DMS79 (cell line): ENCODE results near the gene MKRN2.
"Not testable (repeated sequence)": the region's sequence is repeated elsewhere in the genome, so short reads cannot be mapped to it uniquely, and the experiment has no call there.

Source experiments
- DNase-seq: peaks from one replicate; lab custom pipeline; 2025; lab: John Stamatoyannopoulos, UW

The MKRN2 gene

GRCh38 chr3:12588039-12589009 is 31.4 kb downstream of the MKRN2 start:
- peak; percentile 40 for DNase-seq

- DNase-seq = no peak
Measured at GRCh38 chr3:12590096-12590495, 33.2 kb downstream of the MKRN2 start.

GRCh38 chr3:12591456-12591855 is 34.6 kb downstream of the MKRN2 start:
- no peak for DNase-seq

GRCh38 chr3:12591997-12592715 is 35.3 kb downstream of the MKRN2 start:
- DNase-seq = no peak

GRCh38 chr3:12593473-12593872 is 36.6 kb downstream of the MKRN2 start:
- no peak for DNase-seq

- no peak for DNase-seq
Measured at GRCh38 chr3:12598890-12599289, 42.0 kb downstream of the MKRN2 start.

GRCh38 chr3:12601072-12601471 is 44.2 kb downstream of the MKRN2 start:
- DNase-seq = no peak

- DNase-seq = no peak
Measured at GRCh38 chr3:12603969-12604368, 47.1 kb downstream of the MKRN2 start.

- no peak for DNase-seq
Measured at GRCh38 chr3:12608376-12608775, 51.5 kb downstream of the MKRN2 start.

GRCh38 chr3:12611117-12611516 is 54.2 kb downstream of the MKRN2 start:
- no peak for DNase-seq

GRCh38 chr3:12612514-12613226 is 55.8 kb downstream of the MKRN2 start:
- DNase-seq = no peak

- no peak for DNase-seq
Measured at GRCh38 chr3:12613250-12613649, 56.4 kb downstream of the MKRN2 start.

- no peak for DNase-seq
Measured at GRCh38 chr3:12615266-12615665, 58.4 kb downstream of the MKRN2 start.

- DNase-seq = no peak
Measured at GRCh38 chr3:12618426-12618825, 61.5 kb downstream of the MKRN2 start.

- no peak for DNase-seq
Measured at GRCh38 chr3:12620305-12620704, 63.4 kb downstream of the MKRN2 start.

- no peak for DNase-seq
Measured at GRCh38 chr3:12620729-12621128, 63.8 kb downstream of the MKRN2 start.

- no peak for DNase-seq
Measured at GRCh38 chr3:12622335-12622734, 65.4 kb downstream of the MKRN2 start.

- DNase-seq = no peak
Measured at GRCh38 chr3:12624056-12624455, 67.2 kb downstream of the MKRN2 start.

GRCh38 chr3:12624964-12625363 is 68.1 kb downstream of the MKRN2 start:
- not testable (repeated sequence) for DNase-seq

- DNase-seq = no peak
Measured at GRCh38 chr3:12627370-12627769, 70.5 kb downstream of the MKRN2 start.

GRCh38 chr3:12628813-12629212 is 71.9 kb downstream of the MKRN2 start:
- no peak for DNase-seq

GRCh38 chr3:12629560-12629959 is 72.7 kb downstream of the MKRN2 start:
- peak; percentile 5 for DNase-seq
